GM13977 (cell line): ENCODE measurements around the gene PCNT.

Experiments
- DNase-seq: peaks from one replicate; pipeline ENCODE4 v3.0.0; 2012; ENCODE audit warnings: low spot score
- in situ Hi-C: fragments of 300-500 bp; cut with MboI; formaldehyde crosslinking; loops from one replicate; pipeline ENCODE4 v1.12.0; 2022; ENCODE audit warnings: low sequenced_read_pairs, low pct_unique_long_range_greater_than_20kb, mixed read lengths, inconsistent platforms; ENCODE audit not compliant: unreplicated experiment
- TF ChIP-seq, protein P1 (sequence below): IDR thresholded peaks from 2 replicates; pipeline ENCODE4 v1.5.1; 2012; ENCODE audit warnings: mild to moderate bottlenecking, control low read depth; ENCODE audit not compliant: insufficient read depth; ENCODE audit errors: extremely low read depth, missing control alignments

Gene PCNT

DNA sequence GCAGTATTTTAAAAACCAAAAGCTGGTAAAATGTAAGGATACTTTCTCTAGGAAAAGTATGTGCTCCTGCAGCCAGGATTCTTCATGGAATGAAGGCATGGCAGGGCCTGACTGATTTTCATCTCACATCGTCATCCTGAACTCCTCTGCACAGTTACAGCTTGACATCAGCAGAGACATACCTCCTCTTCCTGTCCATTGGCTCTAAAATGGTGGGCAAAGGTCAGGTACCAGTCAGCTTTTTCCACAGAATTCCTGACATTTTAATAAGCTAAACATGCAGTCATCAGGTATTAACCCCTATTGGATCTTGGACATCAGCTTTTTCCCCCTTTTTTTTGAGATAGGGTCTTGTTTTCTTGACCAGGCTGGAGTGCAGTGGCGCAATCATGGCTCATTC, 5.8 kb downstream of the PCNT start:
- DNase-seq, result no peak
- in situ Hi-C loops, result no loop called here
- TF ChIP-seq, protein P1, sequence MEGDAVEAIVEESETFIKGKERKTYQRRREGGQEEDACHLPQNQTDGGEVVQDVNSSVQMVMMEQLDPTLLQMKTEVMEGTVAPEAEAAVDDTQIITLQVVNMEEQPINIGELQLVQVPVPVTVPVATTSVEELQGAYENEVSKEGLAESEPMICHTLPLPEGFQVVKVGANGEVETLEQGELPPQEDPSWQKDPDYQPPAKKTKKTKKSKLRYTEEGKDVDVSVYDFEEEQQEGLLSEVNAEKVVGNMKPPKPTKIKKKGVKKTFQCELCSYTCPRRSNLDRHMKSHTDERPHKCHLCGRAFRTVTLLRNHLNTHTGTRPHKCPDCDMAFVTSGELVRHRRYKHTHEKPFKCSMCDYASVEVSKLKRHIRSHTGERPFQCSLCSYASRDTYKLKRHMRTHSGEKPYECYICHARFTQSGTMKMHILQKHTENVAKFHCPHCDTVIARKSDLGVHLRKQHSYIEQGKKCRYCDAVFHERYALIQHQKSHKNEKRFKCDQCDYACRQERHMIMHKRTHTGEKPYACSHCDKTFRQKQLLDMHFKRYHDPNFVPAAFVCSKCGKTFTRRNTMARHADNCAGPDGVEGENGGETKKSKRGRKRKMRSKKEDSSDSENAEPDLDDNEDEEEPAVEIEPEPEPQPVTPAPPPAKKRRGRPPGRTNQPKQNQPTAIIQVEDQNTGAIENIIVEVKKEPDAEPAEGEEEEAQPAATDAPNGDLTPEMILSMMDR, result no peak

GRCh38 chr21:46334351-46335140, 10.6 kb downstream of the PCNT start:
- DNase-seq, result no peak
- TF ChIP-seq, protein P1, result no peak
- in situ Hi-C loops, result no loop called here

DNA sequence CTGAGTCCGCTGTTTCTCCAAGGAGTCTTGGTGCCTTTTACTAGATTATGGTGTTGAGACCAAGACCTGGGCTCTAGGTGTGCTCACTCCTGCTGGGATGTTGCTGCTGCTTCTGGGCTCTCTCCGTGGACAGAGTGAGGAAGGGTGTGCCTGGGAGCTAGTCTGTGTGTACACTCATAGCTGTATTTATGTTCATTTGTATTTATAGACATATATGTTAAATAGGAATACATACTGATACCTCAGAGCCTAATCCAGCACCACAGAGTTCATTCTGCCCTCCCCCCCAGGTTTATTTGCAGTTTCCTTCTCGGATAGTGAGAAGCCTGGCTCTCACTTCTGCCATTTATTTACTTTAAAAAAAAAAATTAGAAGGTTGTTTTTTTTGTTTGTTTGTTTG, 12.6 kb downstream of the PCNT start:
- in situ Hi-C loops, result no loop called here
- no peak for DNase-seq
- TF ChIP-seq, protein P1, result no peak

- no peak for DNase-seq
- TF ChIP-seq, protein P1, result no peak
- in situ Hi-C loops, result no loop called here
Measured at GRCh38 chr21:46340998-46341397, 17.0 kb downstream of the PCNT start.

GRCh38 chr21:46344219-46344915, 20.4 kb downstream of the PCNT start:
- DNase-seq, result no peak
- in situ Hi-C loops, result no loop called here
- TF ChIP-seq, protein P1, result no peak

- TF ChIP-seq, protein P1, result no peak
- in situ Hi-C loops, result no loop called here
- DNase-seq, result no peak
Measured at GRCh38 chr21:46345861-46346260, 21.9 kb downstream of the PCNT start.
